Prostate gland (tissue), 2 donors: ENCODE results near the gene ARL10.

Experiments used
- POLR2A ChIP-seq: fragments of 450-650 bp; IDR thresholded peaks from one replicate; pipeline ENCODE4 v1.6.1; 2016; ENCODE audit warnings: antibody characterized with exemption, mild to moderate bottlenecking
- POLR2AphosphoS5 ChIP-seq: sonication (generic); formaldehyde crosslinking; IDR thresholded peaks from one replicate; pipeline ENCODE4 v1.6.1; 2017; ENCODE audit warnings: antibody characterized with exemption
- TF ChIP-seq, protein P1 (sequence below), 4 experiments: fragments of 200-600 bp in 2 of 4; fragments of 450-650 bp in 2 of 4; sonication (generic) in 2 of 4; IDR thresholded peaks; 1 replicate in 3 of 4; 2 replicates in 1 of 4; pipeline ENCODE4 v1.5.1; 2016 to 2019; ENCODE audit warnings: antibody characterized with exemption in 4 of 4, mild to moderate bottlenecking in 2 of 4, moderate library complexity in 2 of 4

DNA sequence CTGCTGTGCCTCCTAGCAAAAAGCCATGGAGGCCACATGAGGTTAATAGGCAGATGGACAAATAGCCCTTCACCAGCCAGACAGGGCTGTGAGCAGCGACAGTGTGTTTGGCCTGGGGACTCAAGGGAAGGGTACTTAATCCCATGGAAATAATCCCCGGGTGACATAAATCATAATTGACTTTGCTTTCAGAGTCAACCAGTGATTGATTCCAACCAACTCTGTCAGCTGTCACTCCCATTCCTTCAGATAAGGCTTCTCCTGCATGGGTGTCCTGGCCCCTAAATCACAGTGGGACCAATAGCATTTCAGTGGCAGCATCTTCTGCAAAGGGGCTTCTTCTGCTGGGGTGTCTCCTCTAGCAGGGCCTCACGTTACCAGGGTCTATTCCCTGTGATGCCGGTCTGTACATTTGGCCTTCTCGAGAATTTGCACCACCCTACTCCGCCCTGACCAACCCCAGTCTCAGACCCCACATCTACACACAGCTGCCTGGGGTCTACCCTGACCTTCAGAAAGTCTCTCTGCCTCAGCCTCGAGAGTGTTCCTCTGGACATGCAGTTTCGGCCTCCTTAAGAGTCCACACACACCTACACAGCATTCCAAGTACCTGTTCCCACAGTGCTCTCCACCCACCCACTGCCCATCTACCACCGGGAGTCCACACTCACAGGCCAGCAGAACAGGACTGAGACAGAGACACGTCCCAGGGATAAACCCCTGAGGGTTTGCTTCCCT is 47.4 kb downstream of the ARL10 start:
- TF ChIP-seq, protein P1, sequence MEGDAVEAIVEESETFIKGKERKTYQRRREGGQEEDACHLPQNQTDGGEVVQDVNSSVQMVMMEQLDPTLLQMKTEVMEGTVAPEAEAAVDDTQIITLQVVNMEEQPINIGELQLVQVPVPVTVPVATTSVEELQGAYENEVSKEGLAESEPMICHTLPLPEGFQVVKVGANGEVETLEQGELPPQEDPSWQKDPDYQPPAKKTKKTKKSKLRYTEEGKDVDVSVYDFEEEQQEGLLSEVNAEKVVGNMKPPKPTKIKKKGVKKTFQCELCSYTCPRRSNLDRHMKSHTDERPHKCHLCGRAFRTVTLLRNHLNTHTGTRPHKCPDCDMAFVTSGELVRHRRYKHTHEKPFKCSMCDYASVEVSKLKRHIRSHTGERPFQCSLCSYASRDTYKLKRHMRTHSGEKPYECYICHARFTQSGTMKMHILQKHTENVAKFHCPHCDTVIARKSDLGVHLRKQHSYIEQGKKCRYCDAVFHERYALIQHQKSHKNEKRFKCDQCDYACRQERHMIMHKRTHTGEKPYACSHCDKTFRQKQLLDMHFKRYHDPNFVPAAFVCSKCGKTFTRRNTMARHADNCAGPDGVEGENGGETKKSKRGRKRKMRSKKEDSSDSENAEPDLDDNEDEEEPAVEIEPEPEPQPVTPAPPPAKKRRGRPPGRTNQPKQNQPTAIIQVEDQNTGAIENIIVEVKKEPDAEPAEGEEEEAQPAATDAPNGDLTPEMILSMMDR (IDR thresholded peaks at IDR 0.05): no peak
- TF ChIP-seq POLR2A (no peak), POLR2AphosphoS5 (no peak)
